GM21367 (cell line): ENCODE data around the gene AGBL1.

Experiments used
- ATAC-seq: cut with Tn5 transposase; IDR thresholded peaks from one replicate; pipeline ENCODE4 v1.9.1; 2021; ENCODE audit not compliant: unreplicated experiment

AGBL1 gene

GRCh38 chr15:86624261-86625036 is 544.8 kb downstream of the AGBL1 start:
- ATAC-seq: no peak

GRCh38 chr15:86629409-86630356 is 550.0 kb downstream of the AGBL1 start:
- ATAC-seq: no peak

DNA sequence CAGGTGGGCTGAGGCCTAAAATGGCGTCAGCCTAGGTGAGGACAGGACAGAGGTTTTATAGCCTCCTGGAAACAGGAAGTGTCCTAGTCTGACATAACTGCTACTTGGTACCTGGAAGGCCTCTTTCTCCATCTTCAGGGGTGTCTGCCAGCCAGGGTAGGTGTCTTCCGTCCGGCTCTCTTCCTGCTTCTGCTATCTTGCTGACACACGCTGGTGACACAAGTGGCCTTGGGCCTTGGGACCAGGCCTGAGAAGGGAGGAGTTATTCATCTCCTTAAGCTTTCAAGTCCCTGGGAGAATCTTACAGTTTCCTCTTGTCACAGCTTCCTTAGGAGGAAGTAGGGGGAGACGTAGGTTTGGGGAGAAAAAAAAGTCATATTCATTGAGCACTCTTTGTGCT is 551.3 kb downstream of the AGBL1 start:
- no peak for ATAC-seq

DNA sequence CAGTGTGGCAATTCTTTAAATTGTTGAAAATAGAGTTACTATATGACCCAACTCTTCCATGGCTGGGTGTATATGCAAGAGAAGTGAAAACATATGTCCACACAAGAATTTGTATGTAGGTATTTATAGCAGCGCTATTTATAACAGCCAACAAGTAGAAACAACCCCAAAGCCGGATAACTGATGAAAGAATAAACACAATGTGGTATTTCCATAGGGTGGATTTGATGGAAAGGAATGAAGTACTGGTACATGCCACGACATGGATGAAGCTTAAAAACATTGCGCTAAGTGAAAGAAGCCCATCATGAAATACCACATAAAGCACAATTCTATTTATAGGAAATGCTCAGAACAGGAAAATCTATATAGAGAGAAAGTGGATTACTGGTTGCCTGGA is 554.5 kb downstream of the AGBL1 start:
- no peak for ATAC-seq

- ATAC-seq: no peak
Observed at GRCh38 chr15:86634992-86635638, 555.4 kb downstream of the AGBL1 start.

- no peak for ATAC-seq
Observed at GRCh38 chr15:86644339-86644738, 564.7 kb downstream of the AGBL1 start.

GRCh38 chr15:86645925-86646500 is 566.3 kb downstream of the AGBL1 start:
- ATAC-seq: no peak

- ATAC-seq: no peak
Observed at GRCh38 chr15:86647810-86648440, 568.3 kb downstream of the AGBL1 start.

- no peak for ATAC-seq
Observed at GRCh38 chr15:86649277-86649676, 569.6 kb downstream of the AGBL1 start.

DNA sequence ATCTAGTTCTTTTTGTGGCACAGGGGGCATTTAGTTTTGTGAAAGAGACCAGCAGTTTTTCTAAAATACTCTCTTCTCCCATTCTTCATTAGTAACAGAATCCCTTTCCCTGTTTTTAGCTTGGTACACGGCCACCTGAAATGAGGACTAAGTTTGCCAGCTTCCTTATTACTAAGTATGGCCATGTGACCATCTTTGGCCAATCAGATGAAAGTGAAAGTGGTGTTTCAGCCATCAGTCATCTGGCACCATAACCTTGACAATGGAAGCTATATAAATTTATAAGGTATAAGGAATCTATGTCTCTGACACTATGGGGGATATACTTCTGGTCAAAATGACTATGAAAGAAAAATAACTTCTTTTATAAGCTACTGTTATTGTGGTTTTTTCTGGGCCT is 570.4 kb downstream of the AGBL1 start:
- no peak for ATAC-seq

DNA sequence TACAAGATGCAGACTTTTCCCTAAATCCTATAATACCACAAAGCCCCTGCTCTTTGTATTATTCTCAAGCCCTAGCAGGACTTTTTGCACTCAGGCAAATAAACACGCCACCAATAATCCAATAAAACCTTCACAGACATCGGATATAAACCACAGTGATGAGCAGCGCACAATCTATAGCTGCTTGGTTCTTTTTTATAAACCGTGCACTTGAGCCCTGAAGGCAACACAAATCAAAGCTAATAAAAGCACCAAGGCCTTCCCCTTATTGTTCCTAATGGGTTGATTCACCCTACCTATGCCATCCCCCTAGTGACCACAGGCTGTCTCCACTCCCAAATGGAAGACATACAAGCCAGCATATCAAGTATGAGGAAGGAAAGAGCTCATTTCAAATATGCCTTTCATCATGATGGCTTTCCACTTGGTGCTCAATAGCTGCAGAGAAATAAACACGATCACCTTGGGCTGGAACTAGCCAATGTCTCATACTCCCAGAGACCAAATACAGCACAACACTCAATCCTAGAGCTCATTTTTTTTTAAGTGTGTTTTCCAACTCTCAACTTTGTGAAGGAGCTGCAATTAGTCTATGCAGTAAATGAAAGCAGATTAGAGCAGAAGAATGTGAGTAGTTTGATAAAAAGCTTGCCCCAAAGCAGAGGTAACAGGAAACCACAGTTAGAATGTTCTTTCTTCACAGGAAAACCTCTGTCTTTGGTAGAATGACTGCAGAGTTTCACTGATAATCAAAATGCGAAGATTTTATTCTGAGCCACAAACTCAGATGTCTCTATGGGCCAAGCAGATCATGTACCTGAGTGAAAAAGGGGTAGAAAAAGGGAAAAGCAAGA is 573.9 kb downstream of the AGBL1 start:
- ATAC-seq: no peak

- no peak for ATAC-seq
Observed at GRCh38 chr15:86654501-86654900, 574.8 kb downstream of the AGBL1 start.

DNA sequence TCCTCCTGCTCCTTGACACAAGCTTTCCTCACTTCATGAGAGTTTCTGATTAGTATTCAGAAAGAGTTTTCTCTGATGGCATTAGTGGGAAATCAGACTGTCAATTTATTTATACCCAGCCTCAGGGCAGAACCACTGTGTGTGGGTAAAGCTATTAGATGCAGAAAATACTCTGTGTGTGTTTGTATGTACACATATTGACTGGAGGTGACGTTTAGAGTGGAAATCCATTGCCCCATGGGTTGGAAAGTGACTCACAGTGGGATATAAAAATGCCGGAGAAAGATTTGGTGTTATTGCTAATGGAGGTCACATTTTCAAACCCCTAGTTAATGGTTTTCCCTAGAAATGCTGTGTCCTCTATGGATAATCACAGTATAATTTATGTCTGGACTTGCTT is 577.6 kb downstream of the AGBL1 start:
- no peak for ATAC-seq

GRCh38 chr15:86659724-86660411 is 580.2 kb downstream of the AGBL1 start:
- ATAC-seq: no peak

DNA sequence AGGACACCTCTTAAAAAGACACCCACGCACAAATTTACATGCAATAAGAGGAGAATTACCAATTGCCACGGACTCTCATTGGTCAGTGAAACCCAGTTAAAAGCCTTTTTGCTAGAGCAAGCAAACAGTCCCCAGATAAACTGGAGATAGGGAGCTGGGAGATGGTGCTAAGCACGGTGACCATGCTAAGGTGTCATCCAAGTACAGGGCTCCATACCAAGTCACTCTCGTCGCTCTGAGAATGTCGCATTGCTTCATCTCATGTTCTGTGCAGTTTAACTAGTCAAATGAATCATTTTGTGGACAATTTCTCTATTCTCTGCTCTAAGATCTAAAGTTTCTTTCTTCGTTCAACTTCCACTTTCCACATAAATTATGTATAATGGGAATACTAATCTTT is 581.9 kb downstream of the AGBL1 start:
- ATAC-seq: no peak

GRCh38 chr15:86663304-86663703 is 583.6 kb downstream of the AGBL1 start:
- ATAC-seq: no peak

DNA sequence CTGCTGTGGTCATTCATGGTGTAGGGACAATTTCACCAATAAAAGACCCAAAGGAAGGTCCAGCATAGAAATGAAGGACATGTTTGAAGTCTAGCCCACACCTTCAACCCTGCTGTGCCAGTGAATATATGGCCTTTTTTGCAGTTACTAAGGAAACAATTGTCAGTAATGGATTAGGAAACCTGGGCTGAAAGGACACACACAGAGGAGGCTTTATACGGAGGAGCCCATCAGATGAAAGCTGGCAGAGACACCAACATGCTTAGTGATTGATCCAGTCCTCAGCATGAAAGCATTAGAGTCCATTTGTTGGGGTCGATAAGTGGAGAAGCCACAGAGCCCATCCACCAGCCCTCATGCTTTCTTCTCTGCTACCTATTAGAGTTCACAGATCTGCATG is 584.3 kb downstream of the AGBL1 start:
- ATAC-seq: no peak

DNA sequence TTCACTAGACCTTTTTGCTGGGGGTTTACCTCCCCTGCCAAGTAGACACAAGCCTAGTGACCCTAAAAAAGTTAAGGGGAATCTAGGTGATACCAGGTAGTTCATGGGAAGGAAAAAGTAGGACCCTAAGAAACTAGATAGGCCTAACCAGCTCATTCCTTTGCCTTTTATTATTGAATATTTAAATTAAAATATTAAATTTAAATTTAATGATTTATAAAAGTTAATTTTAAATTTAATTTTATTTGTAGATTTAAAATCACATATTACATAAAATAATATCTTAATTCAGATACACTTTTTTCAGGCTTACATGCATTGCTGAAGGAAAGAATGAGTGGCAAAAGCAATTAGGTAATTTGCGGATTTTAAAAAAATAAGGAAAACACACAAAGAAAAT is 584.9 kb downstream of the AGBL1 start:
- ATAC-seq: no peak

- no peak for ATAC-seq
Observed at GRCh38 chr15:86676002-86676401, 596.3 kb downstream of the AGBL1 start.
